Measurements from ENCODE around the gene TNFRSF14.

DNA sequence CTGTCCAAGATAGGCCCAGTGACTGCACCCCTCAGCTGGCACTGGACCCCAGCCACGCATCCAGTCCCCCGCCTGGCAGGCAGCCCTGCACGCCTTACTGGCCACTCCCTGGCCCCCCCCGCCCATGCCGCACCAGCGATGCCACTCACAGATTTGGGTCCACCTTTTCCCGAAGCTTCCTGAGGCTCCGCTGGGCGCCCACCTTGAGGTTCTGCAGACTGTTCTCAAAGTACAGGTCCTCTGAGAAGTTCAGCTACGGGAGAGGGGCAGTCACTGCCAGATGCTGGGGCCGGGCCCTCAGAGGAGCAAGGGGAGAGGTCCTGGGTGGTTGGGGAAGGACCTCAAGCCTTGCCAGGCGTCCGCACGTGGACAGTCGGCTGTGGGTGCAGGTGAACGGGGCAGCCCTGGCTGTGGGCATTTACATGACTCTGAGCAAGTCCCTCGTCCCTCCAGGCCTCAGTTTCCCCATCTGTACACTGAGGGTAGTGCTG lies 38.5 kb downstream of the TNFRSF14 start:
- TF ChIP-seq, protein P1, sequence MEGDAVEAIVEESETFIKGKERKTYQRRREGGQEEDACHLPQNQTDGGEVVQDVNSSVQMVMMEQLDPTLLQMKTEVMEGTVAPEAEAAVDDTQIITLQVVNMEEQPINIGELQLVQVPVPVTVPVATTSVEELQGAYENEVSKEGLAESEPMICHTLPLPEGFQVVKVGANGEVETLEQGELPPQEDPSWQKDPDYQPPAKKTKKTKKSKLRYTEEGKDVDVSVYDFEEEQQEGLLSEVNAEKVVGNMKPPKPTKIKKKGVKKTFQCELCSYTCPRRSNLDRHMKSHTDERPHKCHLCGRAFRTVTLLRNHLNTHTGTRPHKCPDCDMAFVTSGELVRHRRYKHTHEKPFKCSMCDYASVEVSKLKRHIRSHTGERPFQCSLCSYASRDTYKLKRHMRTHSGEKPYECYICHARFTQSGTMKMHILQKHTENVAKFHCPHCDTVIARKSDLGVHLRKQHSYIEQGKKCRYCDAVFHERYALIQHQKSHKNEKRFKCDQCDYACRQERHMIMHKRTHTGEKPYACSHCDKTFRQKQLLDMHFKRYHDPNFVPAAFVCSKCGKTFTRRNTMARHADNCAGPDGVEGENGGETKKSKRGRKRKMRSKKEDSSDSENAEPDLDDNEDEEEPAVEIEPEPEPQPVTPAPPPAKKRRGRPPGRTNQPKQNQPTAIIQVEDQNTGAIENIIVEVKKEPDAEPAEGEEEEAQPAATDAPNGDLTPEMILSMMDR (conservative IDR thresholded peaks at IDR 0.05; ENCODE audit: low read length): no peak
- TF ChIP-seq EZH2phosphoT487 (IDR thresholded peaks at IDR 0.05; ENCODE audit: borderline replicate concordance, low read depth, low read length): no peak
